RWPE2 (cell line): ENCODE data around the gene NCR3LG1.

ENCODE experiments used
- ATAC-seq: fragments of 200-7000 bp; cut with Tn5 transposase; 3 replicates; pipeline ENCODE4 v1.9.1; 2021; ENCODE audit warnings: low read depth
- DNase-seq: peaks from one replicate; pipeline ENCODE4 v3.0.0-alpha.2; 2020; ENCODE audit warnings: low spot score
- H3K27ac ChIP-seq: fragments of 450-650 bp; 2 replicates; pipeline ENCODE4 v1.5.1; 2017; ENCODE audit warnings: mild to moderate bottlenecking; ENCODE audit not compliant: poor library complexity, severe bottlenecking
- H3K27me3 ChIP-seq: fragments of 250-450 bp; sonication (Bioruptor Pico); 2 replicates; pipeline ENCODE4 v1.5.1; 2021; ENCODE audit warnings: mild to moderate bottlenecking, moderate library complexity; ENCODE audit not compliant: insufficient read depth, poor library complexity, severe bottlenecking
- H3K36me3 ChIP-seq: fragments of 250-450 bp; sonication (Bioruptor Pico); 2 replicates; pipeline ENCODE4 v1.5.1; 2020; ENCODE audit warnings: low read depth, mild to moderate bottlenecking, moderate library complexity
- H3K4me1 ChIP-seq: fragments of 250-450 bp; sonication (Bioruptor Pico); 2 replicates; pipeline ENCODE4 v1.5.1; 2021; ENCODE audit warnings: mild to moderate bottlenecking, moderate library complexity; ENCODE audit not compliant: insufficient read depth, poor library complexity, severe bottlenecking
- H3K4me3 ChIP-seq: fragments of 250-450 bp; sonication (Bioruptor Pico); 2 replicates; pipeline ENCODE4 v1.5.1; 2021; ENCODE audit warnings: mild to moderate bottlenecking, moderate library complexity; ENCODE audit not compliant: severe bottlenecking
- H3K9me3 ChIP-seq: fragments of 250-450 bp; sonication (Bioruptor Pico); 2 replicates; pipeline ENCODE4 v1.5.1; 2021; ENCODE audit warnings: mild to moderate bottlenecking, moderate library complexity; ENCODE audit not compliant: severe bottlenecking
- CTCF ChIP-seq: fragments of 450-650 bp; IDR thresholded peaks from one replicate; pipeline ENCODE4 v1.5.1; 2017; ENCODE audit warnings: mild to moderate bottlenecking, moderate library complexity; ENCODE audit not compliant: poor library complexity, severe bottlenecking

NCR3LG1 gene

GRCh38 chr11:17379383-17380180 lies 28.0 kb downstream of the NCR3LG1 start:
- no peak for ATAC-seq
- Histone ChIP-seq H3K4me3 (no peak overlapping the region), H3K4me1 (no peaks in the 10 kb centered on the region), H3K27me3 (no peaks in the 10 kb centered on the region), H3K36me3 (no peaks in the 10 kb centered on the region), H3K27ac (no peak overlapping the region), H3K9me3 (no peaks in the 10 kb centered on the region)
- no peak for TF ChIP-seq CTCF
- no peak for DNase-seq

- Histone ChIP-seq H3K27ac (no peak overlapping the region), H3K4me1 (no peaks in the 10 kb centered on the region), H3K9me3 (no peaks in the 10 kb centered on the region), H3K4me3 (no peak overlapping the region), H3K36me3 (no peaks in the 10 kb centered on the region), H3K27me3 (no peaks in the 10 kb centered on the region)
- ATAC-seq (no peak), DNase-seq (no peak)
- no peak for TF ChIP-seq CTCF
These were observed 29.6 kb downstream of the NCR3LG1 start for GRCh38 chr11:17381156-17381555.

GRCh38 chr11:17382046-17382728 lies 30.6 kb downstream of the NCR3LG1 start:
- H3K4me3 ChIP-seq: no peak overlapping the region
- H3K9me3 ChIP-seq: no peaks in the 10 kb centered on the region
- no peak for TF ChIP-seq CTCF
- ATAC-seq: no peak
- no peaks in the 10 kb centered on the region for H3K4me1 ChIP-seq
- H3K27ac ChIP-seq: no peak overlapping the region
- no peaks in the 10 kb centered on the region for H3K27me3 ChIP-seq
- DNase-seq: no peak
- H3K36me3 ChIP-seq: no peaks in the 10 kb centered on the region

- H3K27ac ChIP-seq: no peak overlapping the region
- no peaks in the 10 kb centered on the region for H3K27me3 ChIP-seq
- H3K36me3 ChIP-seq: no peaks in the 10 kb centered on the region
- TF ChIP-seq CTCF: no peak
- no peaks in the 10 kb centered on the region for H3K4me1 ChIP-seq
- no peaks in the 10 kb centered on the region for H3K9me3 ChIP-seq
- ATAC-seq: no peak
- no peak for DNase-seq
- no peak overlapping the region for H3K4me3 ChIP-seq
These were observed 31.9 kb downstream of the NCR3LG1 start for GRCh38 chr11:17383461-17383860.
